Breast epithelium (tissue), 3 donors: ENCODE measurements around the gene NEK6.

ENCODE experiments used
- CTCF ChIP-seq, 3 donors: fragments of 450-650 bp; IDR thresholded peaks; one replicate each; pipeline ENCODE4 v1.5.1; 2016 to 2017; ENCODE audit warnings: antibody characterized with exemption in 3 of 3, mild to moderate bottlenecking in 3 of 3, moderate library complexity in 3 of 3
- POLR2A ChIP-seq: fragments of 450-650 bp; IDR thresholded peaks from one replicate; pipeline ENCODE4 v1.6.1; 2016; ENCODE audit warnings: antibody characterized with exemption, mild to moderate bottlenecking, moderate library complexity

DNA sequence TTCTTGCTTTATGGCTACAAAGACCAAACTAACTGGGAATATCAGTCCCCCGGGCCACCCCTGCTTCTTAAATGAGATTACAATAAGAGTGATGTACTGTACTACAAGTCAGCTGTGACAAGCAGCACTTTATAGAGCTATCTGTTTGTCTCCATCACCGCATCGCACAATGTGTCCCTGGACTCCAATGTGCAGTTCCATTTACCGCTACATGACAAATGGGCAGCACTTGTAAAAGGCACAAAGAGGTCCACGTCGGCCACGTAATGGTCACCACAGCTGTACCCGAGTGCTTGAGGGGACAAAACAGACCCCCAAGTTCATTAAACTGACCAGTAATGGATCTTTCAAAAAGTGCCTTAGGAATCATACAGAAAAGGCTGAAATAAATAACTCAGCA is 103.4 kb downstream of the NEK6 start:
- no peak for TF ChIP-seq CTCF (IDR thresholded peaks at IDR 0.05)
- TF ChIP-seq POLR2A = no peak
